HL-60 (cell line): ENCODE data around the gene NUSAP1.
"Not testable (repeated sequence)": the region's sequence is repeated elsewhere in the genome, so short reads cannot be mapped to it uniquely, and the experiment has no call there.

Experiments
- SPI1 ChIP-seq: IDR thresholded peaks from 2 replicates; pipeline ENCODE4 v1.6.1; 2012; ENCODE audit warnings: low read depth, mild to moderate bottlenecking, borderline replicate concordance
- TF ChIP-seq, protein P1 (sequence below): IDR thresholded peaks from one replicate; pipeline ENCODE4 v1.5.1; 2011; ENCODE audit warnings: low read length, control low read depth, inconsistent platforms; ENCODE audit not compliant: insufficient read depth

DNA sequence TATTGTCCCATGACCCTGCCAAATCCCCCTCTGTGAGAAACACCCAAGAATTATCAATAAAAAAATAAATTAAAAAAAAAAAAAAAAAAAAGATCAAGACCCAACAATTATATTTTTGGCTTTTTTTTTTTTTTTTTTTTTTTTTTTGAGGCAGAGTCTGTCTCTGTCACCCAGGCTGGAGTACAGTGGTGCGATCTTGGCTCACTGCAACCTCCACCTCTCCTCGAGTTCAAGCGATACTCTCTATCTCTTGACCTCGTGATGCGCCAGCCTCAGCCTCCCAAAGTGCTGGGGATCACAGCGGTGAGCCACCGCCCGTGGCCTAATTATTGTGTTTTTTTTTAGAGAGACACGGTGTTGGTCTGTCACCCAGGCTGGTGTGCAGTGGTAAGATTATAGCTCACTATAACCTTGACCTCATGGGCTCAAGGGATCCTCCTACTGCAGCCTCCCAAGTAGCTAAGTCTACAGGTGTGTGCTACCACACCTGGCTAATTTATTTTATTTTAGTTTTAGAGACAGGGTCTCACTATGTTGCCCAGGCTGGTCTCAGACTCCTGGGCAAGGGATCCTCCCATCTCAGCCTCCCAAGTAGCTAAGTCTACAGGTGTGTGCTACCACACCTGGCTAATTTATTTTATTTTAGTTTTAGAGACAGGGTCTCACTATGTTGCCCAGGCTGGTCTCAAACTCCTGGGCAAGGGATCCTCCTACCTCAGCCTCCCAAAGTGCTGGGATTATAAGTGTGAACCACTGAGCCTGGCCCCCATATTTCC, 51.5 kb downstream of the NUSAP1 start:
- TF ChIP-seq SPI1, result not testable (repeated sequence)
- TF ChIP-seq, protein P1, sequence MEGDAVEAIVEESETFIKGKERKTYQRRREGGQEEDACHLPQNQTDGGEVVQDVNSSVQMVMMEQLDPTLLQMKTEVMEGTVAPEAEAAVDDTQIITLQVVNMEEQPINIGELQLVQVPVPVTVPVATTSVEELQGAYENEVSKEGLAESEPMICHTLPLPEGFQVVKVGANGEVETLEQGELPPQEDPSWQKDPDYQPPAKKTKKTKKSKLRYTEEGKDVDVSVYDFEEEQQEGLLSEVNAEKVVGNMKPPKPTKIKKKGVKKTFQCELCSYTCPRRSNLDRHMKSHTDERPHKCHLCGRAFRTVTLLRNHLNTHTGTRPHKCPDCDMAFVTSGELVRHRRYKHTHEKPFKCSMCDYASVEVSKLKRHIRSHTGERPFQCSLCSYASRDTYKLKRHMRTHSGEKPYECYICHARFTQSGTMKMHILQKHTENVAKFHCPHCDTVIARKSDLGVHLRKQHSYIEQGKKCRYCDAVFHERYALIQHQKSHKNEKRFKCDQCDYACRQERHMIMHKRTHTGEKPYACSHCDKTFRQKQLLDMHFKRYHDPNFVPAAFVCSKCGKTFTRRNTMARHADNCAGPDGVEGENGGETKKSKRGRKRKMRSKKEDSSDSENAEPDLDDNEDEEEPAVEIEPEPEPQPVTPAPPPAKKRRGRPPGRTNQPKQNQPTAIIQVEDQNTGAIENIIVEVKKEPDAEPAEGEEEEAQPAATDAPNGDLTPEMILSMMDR, result not testable (repeated sequence)
